Type B pancreatic cell (in vitro differentiated cells): ENCODE results near the gene ADCY2. TPM values are rescaled to one million over a fixed set of nuclear protein-coding genes. Genes with fewer than 3 reads are reported as not detected.

Experiments used
- DNase-seq: peaks from one replicate; pipeline ENCODE4 v3.0.0; 2021; ENCODE audit warnings: mixed read lengths; ENCODE audit not compliant: unreplicated experiment; ENCODE audit errors: extremely low spot score
- H3K27ac Mint-ChIP-seq: 2 replicates; pipeline ENCODE4 v1.8.0; 2021; ENCODE audit warnings: mild to moderate bottlenecking, mixed read lengths
- H3K27me3 Mint-ChIP-seq: 2 replicates; pipeline ENCODE4 v1.8.0; 2021; ENCODE audit warnings: mixed read lengths
- H3K36me3 Mint-ChIP-seq: 2 replicates; pipeline ENCODE4 v1.8.0; 2021; ENCODE audit warnings: mixed read lengths
- H3K4me1 Mint-ChIP-seq: one replicate; pipeline ENCODE4 v1.8.0; 2021; ENCODE audit warnings: mixed read lengths; ENCODE audit not compliant: unreplicated experiment
- H3K4me3 Mint-ChIP-seq: 2 replicates; pipeline ENCODE4 v1.8.0; 2021; ENCODE audit warnings: mild to moderate bottlenecking, mixed read lengths
- H3K9me3 Mint-ChIP-seq: 2 replicates; pipeline ENCODE4 v1.8.0; 2021; ENCODE audit warnings: mixed read lengths
- total RNA-seq: library from RNA; stranded (reverse); gene quantifications from 2 replicates; pipeline ENCODE4 v1.2.1, GENCODE V29; 2021; ENCODE audit warnings: low replicate concordance
- TF ChIP-seq, protein P1 (sequence below): fragments of 200-600 bp; sonication (generic); conservative IDR thresholded peaks from 2 replicates; pipeline ENCODE4 v1.5.0; 2021; ENCODE audit warnings: antibody characterized with exemption, mild to moderate bottlenecking

ADCY2 gene
- total RNA-seq, 1 donor from 2014 or later = 79.7 TPM

DNA sequence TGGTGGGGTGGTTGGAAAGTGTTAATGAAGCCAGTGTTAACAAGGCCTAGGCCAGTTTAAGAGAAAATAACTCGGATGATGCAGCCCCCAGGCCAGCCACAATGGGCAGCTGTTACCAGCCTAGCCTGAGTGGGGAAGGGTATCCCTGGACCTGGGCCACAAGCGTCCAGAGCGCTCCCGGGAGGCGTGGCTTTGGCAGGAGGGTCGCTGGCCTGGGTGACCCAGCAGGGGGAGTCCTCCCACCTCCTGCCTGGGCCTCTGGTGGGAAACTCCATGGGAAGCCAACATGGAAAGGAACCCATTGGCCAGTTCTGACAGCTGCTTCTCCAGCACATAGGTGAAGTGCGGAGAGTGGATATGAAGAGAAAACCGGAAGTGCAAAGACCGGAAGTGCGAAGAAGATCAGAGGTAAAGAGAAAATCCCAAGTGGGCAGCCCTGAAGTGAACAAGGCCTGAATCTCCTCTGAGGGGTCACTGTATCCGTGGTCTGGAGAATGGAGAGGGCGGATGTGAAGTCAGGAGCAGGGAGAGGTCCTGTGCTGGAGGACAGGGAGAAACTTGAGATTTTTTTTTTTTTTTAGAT, 79.0 kb downstream of the ADCY2 start:
- no peaks in the 10 kb centered on the region for H3K4me1 Mint-ChIP-seq
- H3K27me3 Mint-ChIP-seq = no peaks in the 10 kb centered on the region
- H3K9me3 Mint-ChIP-seq = peaks cover 6% of the 10 kb centered on the region
- peaks cover 5% of the 10 kb centered on the region for H3K36me3 Mint-ChIP-seq
- H3K27ac Mint-ChIP-seq = no peak overlapping the region
- TF ChIP-seq, protein P1, sequence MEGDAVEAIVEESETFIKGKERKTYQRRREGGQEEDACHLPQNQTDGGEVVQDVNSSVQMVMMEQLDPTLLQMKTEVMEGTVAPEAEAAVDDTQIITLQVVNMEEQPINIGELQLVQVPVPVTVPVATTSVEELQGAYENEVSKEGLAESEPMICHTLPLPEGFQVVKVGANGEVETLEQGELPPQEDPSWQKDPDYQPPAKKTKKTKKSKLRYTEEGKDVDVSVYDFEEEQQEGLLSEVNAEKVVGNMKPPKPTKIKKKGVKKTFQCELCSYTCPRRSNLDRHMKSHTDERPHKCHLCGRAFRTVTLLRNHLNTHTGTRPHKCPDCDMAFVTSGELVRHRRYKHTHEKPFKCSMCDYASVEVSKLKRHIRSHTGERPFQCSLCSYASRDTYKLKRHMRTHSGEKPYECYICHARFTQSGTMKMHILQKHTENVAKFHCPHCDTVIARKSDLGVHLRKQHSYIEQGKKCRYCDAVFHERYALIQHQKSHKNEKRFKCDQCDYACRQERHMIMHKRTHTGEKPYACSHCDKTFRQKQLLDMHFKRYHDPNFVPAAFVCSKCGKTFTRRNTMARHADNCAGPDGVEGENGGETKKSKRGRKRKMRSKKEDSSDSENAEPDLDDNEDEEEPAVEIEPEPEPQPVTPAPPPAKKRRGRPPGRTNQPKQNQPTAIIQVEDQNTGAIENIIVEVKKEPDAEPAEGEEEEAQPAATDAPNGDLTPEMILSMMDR = no peak
- H3K4me3 Mint-ChIP-seq = no peak overlapping the region
- DNase-seq = no peak

DNA sequence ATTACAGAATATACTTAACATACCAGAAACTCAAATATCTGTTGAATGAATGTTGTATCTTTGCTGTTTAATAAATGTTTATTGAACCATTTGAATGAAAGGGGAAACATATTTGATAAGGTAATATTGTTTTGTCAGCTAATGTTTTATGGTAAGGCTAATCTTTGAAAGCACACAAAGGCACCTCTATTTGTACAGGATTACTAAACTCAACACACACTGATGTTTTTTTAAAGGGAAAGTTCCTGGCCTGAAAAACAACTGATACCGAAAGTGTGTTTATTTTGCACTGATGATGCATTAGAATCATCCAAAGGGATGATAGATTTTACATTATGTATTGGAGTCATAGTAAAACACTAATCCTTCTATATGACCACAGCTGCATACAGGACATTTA, 82.5 kb downstream of the ADCY2 start:
- TF ChIP-seq, protein P1 = no peak
- H3K4me1 Mint-ChIP-seq = no peaks in the 10 kb centered on the region
- DNase-seq = no peak
- no peak overlapping the region for H3K4me3 Mint-ChIP-seq
- H3K27ac Mint-ChIP-seq = no peak overlapping the region
- peaks cover 3% of the 10 kb centered on the region for H3K36me3 Mint-ChIP-seq
- no peaks in the 10 kb centered on the region for H3K27me3 Mint-ChIP-seq
- H3K9me3 Mint-ChIP-seq = no peaks in the 10 kb centered on the region

DNA sequence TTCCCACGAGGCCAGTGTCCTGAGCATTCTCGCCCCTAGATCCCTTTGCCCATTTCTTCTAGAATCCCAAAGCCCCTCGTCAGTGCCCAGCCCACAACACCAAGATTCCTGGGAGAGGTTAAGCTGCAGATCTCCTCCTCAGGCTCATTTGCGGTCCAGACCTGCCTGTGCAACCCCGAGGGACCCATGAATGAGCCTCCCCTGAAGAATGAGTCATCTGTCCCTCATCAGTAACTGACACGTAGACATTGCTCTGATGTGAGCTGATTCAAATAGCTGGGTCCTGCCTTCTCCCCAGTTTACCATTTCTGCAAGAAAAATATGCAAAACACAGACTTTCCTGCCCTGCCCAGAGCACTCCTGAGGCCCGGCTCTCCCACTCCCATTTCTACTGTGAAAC, 92.8 kb downstream of the ADCY2 start:
- Mint-ChIP-seq H3K36me3 (peaks cover 5% of the 10 kb centered on the region), H3K4me3 (no peak overlapping the region), H3K27ac (no peak overlapping the region), H3K4me1 (no peaks in the 10 kb centered on the region), H3K27me3 (no peaks in the 10 kb centered on the region), H3K9me3 (peaks cover 9% of the 10 kb centered on the region)
- no peak for DNase-seq
- TF ChIP-seq, protein P1 = no peak

DNA sequence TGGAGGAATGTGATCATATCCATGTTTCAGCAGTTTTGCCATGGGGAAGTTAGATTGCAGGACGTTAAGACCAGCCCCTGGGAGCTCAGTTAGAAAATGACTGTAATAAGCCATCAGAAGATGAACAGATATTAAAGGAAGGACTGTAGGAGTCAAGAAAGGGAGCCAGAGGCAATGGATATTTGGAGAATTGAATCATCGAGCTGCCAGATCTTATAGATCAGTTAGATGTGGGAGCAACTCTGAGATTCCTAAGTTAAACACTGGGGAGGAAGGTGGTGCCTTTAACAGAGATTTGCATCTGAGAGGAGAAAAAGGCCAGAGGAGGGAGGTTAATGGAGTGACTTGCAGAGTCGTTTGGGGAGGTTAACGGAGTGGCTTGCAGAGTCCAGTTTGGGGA, 96.4 kb downstream of the ADCY2 start:
- Mint-ChIP-seq H3K4me1 (peaks cover 4% of the 10 kb centered on the region), H3K9me3 (peaks cover 9% of the 10 kb centered on the region), H3K27ac (no peak overlapping the region), H3K27me3 (no peaks in the 10 kb centered on the region), H3K4me3 (no peak overlapping the region), H3K36me3 (peaks cover 5% of the 10 kb centered on the region)
- no peak for DNase-seq
- TF ChIP-seq, protein P1 = no peak

DNA sequence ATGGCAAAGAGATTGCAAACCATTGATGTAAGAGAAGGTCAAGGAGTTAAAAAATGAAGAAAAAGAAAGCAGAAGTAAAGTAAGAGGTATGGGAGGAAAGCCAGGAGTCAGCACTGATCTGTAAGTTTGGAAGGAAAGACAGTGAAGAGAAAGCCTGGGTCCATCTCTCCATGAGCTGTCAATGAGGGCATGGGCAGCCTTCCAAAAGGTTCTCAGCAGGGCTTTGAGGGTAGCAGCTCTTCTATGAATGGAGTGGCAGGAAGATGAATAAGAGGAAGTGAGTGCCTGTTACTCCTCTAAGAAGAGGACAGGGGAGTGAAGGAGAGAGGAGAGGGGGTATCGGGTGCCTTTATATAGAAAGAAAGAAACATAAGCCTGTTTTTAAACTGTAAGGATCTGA, 97.1 kb downstream of the ADCY2 start:
- Mint-ChIP-seq H3K4me3 (no peak overlapping the region), H3K27me3 (no peaks in the 10 kb centered on the region), H3K9me3 (peaks cover 8% of the 10 kb centered on the region), H3K36me3 (peaks cover 5% of the 10 kb centered on the region), H3K4me1 (peaks cover 4% of the 10 kb centered on the region), H3K27ac (no peak overlapping the region)
- TF ChIP-seq, protein P1 = no peak
- DNase-seq = no peak

DNA sequence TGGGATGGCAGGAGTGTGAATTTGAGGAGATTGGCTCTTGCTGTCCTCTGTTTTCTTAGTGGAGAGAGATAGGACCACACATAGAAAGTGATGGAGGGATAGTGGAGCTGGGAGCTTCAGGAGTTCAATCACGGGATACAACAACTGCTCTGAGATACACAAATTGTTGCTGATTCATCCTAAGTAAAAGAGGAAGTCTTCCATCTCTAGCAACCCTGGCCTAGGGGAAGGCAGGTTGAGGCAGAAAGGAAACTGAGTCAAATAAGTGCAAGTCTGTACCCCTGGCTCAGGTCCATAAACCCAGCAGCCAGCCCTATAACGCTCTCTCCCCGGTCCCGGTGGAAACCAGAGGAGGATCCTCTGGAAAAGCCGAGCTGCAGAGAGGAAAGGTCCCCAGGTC, 97.7 kb downstream of the ADCY2 start:
- peaks cover 4% of the 10 kb centered on the region for H3K4me1 Mint-ChIP-seq
- TF ChIP-seq, protein P1 = no peak
- H3K27ac Mint-ChIP-seq = no peak overlapping the region
- no peak overlapping the region for H3K4me3 Mint-ChIP-seq
- DNase-seq = no peak
- H3K36me3 Mint-ChIP-seq = peaks cover 5% of the 10 kb centered on the region
- H3K9me3 Mint-ChIP-seq = peaks cover 5% of the 10 kb centered on the region
- H3K27me3 Mint-ChIP-seq = no peaks in the 10 kb centered on the region
